HCT116 (cell line): Measurements from ENCODE around the gene VMP1. TPM values are rescaled to one million over a fixed set of nuclear protein-coding genes. Genes with fewer than 3 reads are reported as not detected.

ENCODE experiments used
- ATAC-seq: fragments of 200-7000 bp; cut with Tn5 transposase; 2 replicates; pipeline ENCODE4 v1.9.1; 2020; ENCODE audit warnings: mild to moderate bottlenecking, moderate library complexity
- BruUV-seq: library from RNA; stranded (reverse); fragments of 400-500 nt; replicated peaks from 2 replicates; lab custom pipeline; 2021; lab: Mats Ljungman, UMichigan
- CTCF ChIA-PET: fragments of 300-600 bp; sonication (Branson Sonifier 250); formaldehyde crosslinking; loops from one replicate; lab custom pipeline; 2021; ENCODE audit warnings: antibody characterized with exemption; lab: Charles Lee
- POLR2A ChIA-PET: fragments of 300-600, 350-600 bp; sonication (Branson Sonifier 250); formaldehyde crosslinking; loops from one replicate; lab custom pipeline; 2021; ENCODE audit warnings: antibody characterized with exemption; lab: Charles Lee
- RAD21 ChIA-PET, 2 experiments: fragments of 300-600 bp; sonication (Branson Sonifier 250); formaldehyde crosslinking; loops; one replicate each; lab custom pipeline; 2023; ENCODE audit warnings: low total read pairs in 2 of 2; ENCODE audit not compliant: uncharacterized antibody in 2 of 2, unreplicated experiment in 2 of 2, low non-redundant PET in 1 of 2; lab: Charles Lee
- DNase-seq: peaks from one replicate; pipeline ENCODE4 v3.0.0-alpha.2; 2010; ENCODE audit warnings: low read depth, low spot score
- H2AFZ ChIP-seq: fragments of 200-600 bp; shearing (Covaris generic), sonication (generic); 2 replicates; pipeline ENCODE4 v1.6.1; 2017; ENCODE audit warnings: low read depth, mixed run types, mixed read lengths, antibody characterized with exemption, low read length; ENCODE audit not compliant: poor library complexity, severe bottlenecking
- H3K27ac ChIP-seq: 2 replicates; pipeline ENCODE4 v1.5.1; 2012; ENCODE audit warnings: low read depth, low read length
- H3K27me3 ChIP-seq: fragments of 200-600 bp; sonication (generic); 2 replicates; pipeline ENCODE4 v1.6.1; 2016; ENCODE audit warnings: mixed run types, low read length, mixed read lengths; ENCODE audit not compliant: insufficient read depth
- H3K36me3 ChIP-seq, 2 experiments: fragments of 200-500 bp in 1 of 2; fragments of 200-600 bp in 1 of 2; sonication (Bioruptor generic) in 1 of 2; sonication (generic) in 1 of 2; 2 replicates each; pipeline versions ENCODE4 v1.5.1 to v1.6.1; 2014 to 2016; ENCODE audit warnings: low read length in 2 of 2, inconsistent platforms in 1 of 2, mixed read lengths in 1 of 2, mixed run types in 1 of 2; ENCODE audit not compliant: insufficient read depth in 2 of 2, control insufficient read depth in 1 of 2
- H3K4me1 ChIP-seq, 2 experiments: fragments of 200-600 bp in 1 of 2; sonication (generic) in 1 of 2; 2 replicates each; pipeline versions ENCODE4 v1.5.1 to v1.6.1; 2012 to 2017; ENCODE audit warnings: low read length in 2 of 2, inconsistent platforms in 1 of 2, mild to moderate bottlenecking in 1 of 2, mixed read lengths in 1 of 2, mixed run types in 1 of 2, moderate library complexity in 1 of 2; ENCODE audit not compliant: insufficient read depth in 2 of 2, control insufficient read depth in 1 of 2
- H3K4me2 ChIP-seq: fragments of 200-600 bp; sonication (generic); 2 replicates; pipeline ENCODE4 v1.6.1; 2017; ENCODE audit warnings: mixed run types, low read length, mixed read lengths
- H3K4me3 ChIP-seq, 2 experiments: fragments of 200-600 bp in 1 of 2; sonication (generic) in 1 of 2; replicated peaks in 1 of 2; 2 replicates each; pipeline ENCODE4 v1.5.1; 2011 to 2016; ENCODE audit warnings: low read length in 2 of 2, control low read depth in 1 of 2, low read depth in 1 of 2, mild to moderate bottlenecking in 1 of 2, mixed read lengths in 1 of 2, mixed run types in 1 of 2
- H3K79me2 ChIP-seq: fragments of 200-600 bp; sonication (generic); 2 replicates; pipeline ENCODE4 v1.6.1; 2017; ENCODE audit warnings: mild to moderate bottlenecking, mixed run types, low read length, moderate library complexity, mixed read lengths; ENCODE audit not compliant: insufficient read depth
- H3K9ac ChIP-seq: fragments of 200-600 bp; sonication (generic); 2 replicates; pipeline ENCODE4 v1.6.1; 2016; ENCODE audit warnings: low read length, mixed read lengths
- H3K9me2 ChIP-seq: fragments of 200-600 bp; sonication (generic), shearing (Covaris generic); 2 replicates; pipeline ENCODE4 v1.6.1; 2017; ENCODE audit warnings: mixed run types, mild to moderate bottlenecking, moderate library complexity; ENCODE audit not compliant: insufficient read depth
- H3K9me3 ChIP-seq, 2 experiments: fragments of 200-500 bp in 1 of 2; fragments of 200-600 bp in 1 of 2; sonication (Bioruptor generic) in 1 of 2; sonication (generic) in 1 of 2; 2 replicates each; pipeline ENCODE4 v1.6.1; 2014 to 2017; ENCODE audit warnings: low read length in 2 of 2, mixed read lengths in 2 of 2, inconsistent platforms in 1 of 2, low read depth in 1 of 2, mild to moderate bottlenecking in 1 of 2, mixed run types in 1 of 2, moderate library complexity in 1 of 2; ENCODE audit not compliant: control insufficient read depth in 1 of 2, insufficient read depth in 1 of 2
- H4K20me1 ChIP-seq: fragments of 200-600 bp; sonication (generic), shearing (Covaris generic); 2 replicates; pipeline ENCODE4 v1.6.1; 2017; ENCODE audit warnings: mixed run types, mild to moderate bottlenecking, moderate library complexity; ENCODE audit not compliant: insufficient read depth
- CBX3 ChIP-seq: IDR thresholded peaks from 2 replicates; pipeline ENCODE4 v1.6.1; 2012; ENCODE audit warnings: low read depth
- ELF1 ChIP-seq: IDR thresholded peaks from 2 replicates; pipeline ENCODE4 v1.6.1; 2012; ENCODE audit warnings: low read depth, borderline replicate concordance
- EZH2 ChIP-seq: fragments of 200-600 bp; sonication (generic); IDR thresholded peaks from 2 replicates; pipeline ENCODE4 v1.6.1; 2017; ENCODE audit warnings: antibody characterized with exemption, mixed run types
- EZH2phosphoT487 ChIP-seq: fragments of 200-600 bp; IDR thresholded peaks from 2 replicates; pipeline ENCODE4 v1.6.1; 2018; ENCODE audit warnings: antibody characterized with exemption, borderline replicate concordance
- FOSL1 ChIP-seq: IDR thresholded peaks from 2 replicates; pipeline ENCODE4 v1.6.1; 2012; ENCODE audit warnings: low read depth
- POLR2A ChIP-seq: IDR thresholded peaks from 2 replicates; pipeline ENCODE4 v1.7.0; 2011; ENCODE audit warnings: borderline replicate concordance; ENCODE audit not compliant: insufficient read depth, insufficient read length; ENCODE audit errors: extremely low read depth
- POLR2AphosphoS5 ChIP-seq: IDR thresholded peaks from 2 replicates; pipeline ENCODE4 v1.6.1; 2011; ENCODE audit warnings: mild to moderate bottlenecking, low read depth, low read length, moderate library complexity
- SP1 ChIP-seq: IDR thresholded peaks from 2 replicates; pipeline ENCODE4 v1.6.1; 2012; ENCODE audit warnings: low read depth
- SRF ChIP-seq: IDR thresholded peaks from 2 replicates; pipeline ENCODE4 v1.6.1; 2012; ENCODE audit warnings: low read depth
- YY1 ChIP-seq: IDR thresholded peaks from 2 replicates; pipeline ENCODE4 v1.6.1; 2011; ENCODE audit warnings: low read length, low read depth, moderate library complexity, mild to moderate bottlenecking; ENCODE audit not compliant: insufficient replicate concordance; ENCODE audit errors: extremely low read depth
- ZFX ChIP-seq: fragments of 450-650 bp; IDR thresholded peaks from 2 replicates; pipeline ENCODE4 v1.6.1; 2017
- intact Hi-C: fragments of 100-400 bp; cut with micrococcal nuclease; formaldehyde crosslinking; loops from 2 replicates; pipeline ENCODE4 v1.10.0; 2022
- total RNA-seq: library from RNA; stranded (reverse); gene quantifications from one replicate; pipeline ENCODE4 v1.2.1, GENCODE V29; 2021; ENCODE audit not compliant: unreplicated experiment
- TF ChIP-seq, protein P1 (sequence below): IDR thresholded peaks from 2 replicates; pipeline ENCODE4 v1.6.1; 2012; ENCODE audit warnings: low read depth
- TF ChIP-seq, protein P2 (sequence below), 3 experiments: fragments of 200-600 bp in 1 of 3; sonication (generic) in 1 of 3; IDR thresholded peaks in 2 of 3; conservative IDR thresholded peaks in 1 of 3; 2 replicates each; pipeline ENCODE4 v1.5.1; 2012 to 2017; ENCODE audit warnings: low read depth in 2 of 3, low read length in 2 of 3, antibody characterized with exemption in 1 of 3, borderline replicate concordance in 1 of 3, control low read depth in 1 of 3, mild to moderate bottlenecking in 1 of 3, mixed read lengths in 1 of 3, mixed run types in 1 of 3, moderate library complexity in 1 of 3; ENCODE audit not compliant: insufficient read depth in 1 of 3

VMP1 gene
- total RNA-seq, 1 experiment from 2014 or later: 366 TPM

DNA sequence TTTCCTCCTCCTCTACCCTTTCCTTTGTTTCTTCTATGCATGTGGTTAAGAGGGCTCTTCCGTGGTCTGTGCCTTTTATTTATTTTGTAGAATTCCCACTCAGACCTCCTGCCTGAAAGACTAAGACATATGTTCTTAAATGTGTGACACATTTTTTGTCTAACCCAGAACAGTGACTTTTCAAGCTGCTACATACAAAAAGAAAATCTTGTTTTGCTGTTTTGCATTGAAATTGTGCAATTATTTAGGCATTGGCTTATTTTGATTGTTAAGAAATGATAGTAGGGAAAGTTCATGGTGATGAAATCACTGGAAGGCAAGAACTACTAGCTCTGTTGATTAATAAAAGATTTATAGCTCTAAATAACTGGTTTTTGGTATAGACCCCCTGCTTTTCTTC lies 108.5 kb downstream of the VMP1 start:
- no peak for TF ChIP-seq SRF
- TF ChIP-seq CBX3: no peak
- TF ChIP-seq POLR2AphosphoS5: no peak
- no peak for TF ChIP-seq ELF1
- TF ChIP-seq EZH2: no peak
- no peak for TF ChIP-seq ZFX
- TF ChIP-seq EZH2phosphoT487: no peak
- TF ChIP-seq POLR2A: no peak
- TF ChIP-seq FOSL1: no peak
- TF ChIP-seq SP1: no peak
- TF ChIP-seq, protein P1, sequence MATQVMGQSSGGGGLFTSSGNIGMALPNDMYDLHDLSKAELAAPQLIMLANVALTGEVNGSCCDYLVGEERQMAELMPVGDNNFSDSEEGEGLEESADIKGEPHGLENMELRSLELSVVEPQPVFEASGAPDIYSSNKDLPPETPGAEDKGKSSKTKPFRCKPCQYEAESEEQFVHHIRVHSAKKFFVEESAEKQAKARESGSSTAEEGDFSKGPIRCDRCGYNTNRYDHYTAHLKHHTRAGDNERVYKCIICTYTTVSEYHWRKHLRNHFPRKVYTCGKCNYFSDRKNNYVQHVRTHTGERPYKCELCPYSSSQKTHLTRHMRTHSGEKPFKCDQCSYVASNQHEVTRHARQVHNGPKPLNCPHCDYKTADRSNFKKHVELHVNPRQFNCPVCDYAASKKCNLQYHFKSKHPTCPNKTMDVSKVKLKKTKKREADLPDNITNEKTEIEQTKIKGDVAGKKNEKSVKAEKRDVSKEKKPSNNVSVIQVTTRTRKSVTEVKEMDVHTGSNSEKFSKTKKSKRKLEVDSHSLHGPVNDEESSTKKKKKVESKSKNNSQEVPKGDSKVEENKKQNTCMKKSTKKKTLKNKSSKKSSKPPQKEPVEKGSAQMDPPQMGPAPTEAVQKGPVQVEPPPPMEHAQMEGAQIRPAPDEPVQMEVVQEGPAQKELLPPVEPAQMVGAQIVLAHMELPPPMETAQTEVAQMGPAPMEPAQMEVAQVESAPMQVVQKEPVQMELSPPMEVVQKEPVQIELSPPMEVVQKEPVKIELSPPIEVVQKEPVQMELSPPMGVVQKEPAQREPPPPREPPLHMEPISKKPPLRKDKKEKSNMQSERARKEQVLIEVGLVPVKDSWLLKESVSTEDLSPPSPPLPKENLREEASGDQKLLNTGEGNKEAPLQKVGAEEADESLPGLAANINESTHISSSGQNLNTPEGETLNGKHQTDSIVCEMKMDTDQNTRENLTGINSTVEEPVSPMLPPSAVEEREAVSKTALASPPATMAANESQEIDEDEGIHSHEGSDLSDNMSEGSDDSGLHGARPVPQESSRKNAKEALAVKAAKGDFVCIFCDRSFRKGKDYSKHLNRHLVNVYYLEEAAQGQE: no peak
- TF ChIP-seq, protein P2, sequence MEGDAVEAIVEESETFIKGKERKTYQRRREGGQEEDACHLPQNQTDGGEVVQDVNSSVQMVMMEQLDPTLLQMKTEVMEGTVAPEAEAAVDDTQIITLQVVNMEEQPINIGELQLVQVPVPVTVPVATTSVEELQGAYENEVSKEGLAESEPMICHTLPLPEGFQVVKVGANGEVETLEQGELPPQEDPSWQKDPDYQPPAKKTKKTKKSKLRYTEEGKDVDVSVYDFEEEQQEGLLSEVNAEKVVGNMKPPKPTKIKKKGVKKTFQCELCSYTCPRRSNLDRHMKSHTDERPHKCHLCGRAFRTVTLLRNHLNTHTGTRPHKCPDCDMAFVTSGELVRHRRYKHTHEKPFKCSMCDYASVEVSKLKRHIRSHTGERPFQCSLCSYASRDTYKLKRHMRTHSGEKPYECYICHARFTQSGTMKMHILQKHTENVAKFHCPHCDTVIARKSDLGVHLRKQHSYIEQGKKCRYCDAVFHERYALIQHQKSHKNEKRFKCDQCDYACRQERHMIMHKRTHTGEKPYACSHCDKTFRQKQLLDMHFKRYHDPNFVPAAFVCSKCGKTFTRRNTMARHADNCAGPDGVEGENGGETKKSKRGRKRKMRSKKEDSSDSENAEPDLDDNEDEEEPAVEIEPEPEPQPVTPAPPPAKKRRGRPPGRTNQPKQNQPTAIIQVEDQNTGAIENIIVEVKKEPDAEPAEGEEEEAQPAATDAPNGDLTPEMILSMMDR (IDR thresholded peaks at IDR 0.05 in 2 of 3, conservative IDR thresholded peaks at IDR 0.05 in 1 of 3; ENCODE audit: borderline replicate concordance in 1 of 3, insufficient read depth in 1 of 3, low read depth in 2 of 3, low read length in 2 of 3): no peak
- no peak for TF ChIP-seq YY1
- no TSS peak for BruUV-seq
- DNase-seq: no peak
- Histone ChIP-seq H4K20me1 (no peaks in the 10 kb centered on the region), H3K9me2 (no peaks in the 10 kb centered on the region), H3K9me3 (no peaks in the 10 kb centered on the region), H3K36me3 (peaks cover 2 to 13% of the 10 kb centered on the region in 2 experiments; a peak in 1 of 4 replicates), H3K27me3 (no peaks in the 10 kb centered on the region), H3K4me3 (no peak overlapping the region), H3K4me2 (no peak overlapping the region), H3K9ac (no peak overlapping the region), H2AFZ (no peak overlapping the region), H3K27ac (no peak overlapping the region), H3K79me2 (no peaks in the 10 kb centered on the region), H3K4me1 (peaks cover 6 to 8% of the 10 kb centered on the region in 2 experiments)
- ChIA-PET POLR2A (interaction anchor here (0.8 kb wide), 1 partner anchor 1947 kb away, joined by 4 read pairs; no protein-coding TSS in a partner anchor), RAD21 (interaction anchor here in 1 of 2 experiments (0.6 kb wide), 1 partner anchor 21 kb away, joined by 4 read pairs; no protein-coding TSS in a partner anchor), CTCF (no interaction called here)
- ATAC-seq: no peak
- intact Hi-C loops: no loop called here
